K562 (cell line): ENCODE results near the gene ATP9B. TPM values are rescaled to one million over a fixed set of nuclear protein-coding genes. Genes with fewer than 3 reads are reported as not detected.

Experiments
- ATAC-seq: fragments of 200-7000 bp; cut with Tn5 transposase; 3 replicates; pipeline ENCODE4 v1.9.1; 2020; ENCODE audit warnings: moderate library complexity
- BruUV-seq: library from RNA; stranded (reverse); fragments of 400-500 nt; replicated peaks from 2 replicates; lab custom pipeline; 2021; lab: Mats Ljungman, UMichigan
- CTCF ChIA-PET: fragments of 300-600 bp; formaldehyde crosslinking; extraction: SDS; loops from one replicate; lab custom pipeline; 2021; ENCODE audit warnings: low intra/inter-chr PET ratio; lab: Yijun Ruan, JAX
- POLR2A ChIA-PET: fragments of 300-600, 350-650 bp; sonication (Branson Sonifier 250); formaldehyde crosslinking; extraction: SDS; loops from one replicate; lab custom pipeline; 2021; ENCODE audit warnings: antibody characterized with exemption, inconsistent platforms; lab: Yijun Ruan, JAX
- DNase-seq, 4 experiments: peaks; one replicate each; pipeline versions ENCODE4 v3.0.0 to v3.0.0-alpha.2; 2011 to 2018; ENCODE audit warnings: low spot score in 3 of 4, mixed read lengths in 3 of 4; ENCODE audit errors: extremely low read depth in 1 of 4
- FAIRE-seq: peaks from 2 replicates; lab custom pipeline; 2011; peaks lifted over from hg19 to GRCh38; lab: Jason Lieb, UNC
- H2AFZ ChIP-seq: 2 replicates; pipeline ENCODE4 v1.6.0; 2011; ENCODE audit warnings: low read depth, low read length, control low read depth, inconsistent platforms
- H3K27ac ChIP-seq: fragments of 200-600 bp; 3 replicates; pipeline ENCODE4 v1.8.0; 2011; ENCODE audit warnings: low read depth, mild to moderate bottlenecking, control low read depth, inconsistent platforms, low read length, moderate library complexity, mixed read lengths; ENCODE audit errors: extremely low read depth
- H3K27me3 ChIP-seq, 2 experiments: fragments of 300-600 bp in 1 of 2; 2 replicates in 1 of 2; 3 replicates in 1 of 2; pipeline versions ENCODE4 v1.6.0 to v1.8.0; 2011; ENCODE audit warnings: inconsistent platforms in 2 of 2, low read length in 2 of 2, mild to moderate bottlenecking in 1 of 2, mixed read lengths in 1 of 2, moderate library complexity in 1 of 2; ENCODE audit not compliant: control insufficient read depth in 2 of 2, insufficient read depth in 2 of 2
- H3K36me3 ChIP-seq: fragments of 300-600 bp; 3 replicates; pipeline ENCODE4 v1.8.0; 2011; ENCODE audit warnings: mild to moderate bottlenecking, low read length, inconsistent platforms; ENCODE audit not compliant: control insufficient read depth, insufficient read depth
- H3K4me1 ChIP-seq, 2 experiments: fragments of 200-600 bp in 1 of 2; replicated peaks in 1 of 2; 2 replicates in 1 of 2; 3 replicates in 1 of 2; pipeline versions ENCODE4 v1.5.1 to v1.8.0; 2011; ENCODE audit warnings: inconsistent platforms in 2 of 2, low read length in 2 of 2, mild to moderate bottlenecking in 1 of 2, mixed read lengths in 1 of 2, moderate library complexity in 1 of 2; ENCODE audit not compliant: control insufficient read depth in 2 of 2, insufficient read depth in 2 of 2
- H3K4me2 ChIP-seq: 2 replicates; pipeline ENCODE4 v1.6.1; 2011; ENCODE audit warnings: low read length, control low read depth, inconsistent platforms, mixed read lengths; ENCODE audit not compliant: insufficient read depth
- H3K4me3 ChIP-seq: fragments of 200-600 bp; sonication (generic), shearing (Covaris generic); 2 replicates; pipeline ENCODE4 v1.5.1; 2016; ENCODE audit warnings: control low read depth, inconsistent platforms
- H3K79me2 ChIP-seq: fragments of 200-600 bp; 3 replicates; pipeline ENCODE4 v1.8.0; 2011; ENCODE audit warnings: low read length, inconsistent platforms; ENCODE audit not compliant: control insufficient read depth, insufficient read depth
- H3K9ac ChIP-seq, 2 experiments: 2 replicates each; pipeline versions ENCODE4 v1.6.0 to v1.6.1; 2011; ENCODE audit warnings: low read depth in 2 of 2, low read length in 2 of 2, control low read depth in 1 of 2, inconsistent platforms in 1 of 2, mild to moderate bottlenecking in 1 of 2, mixed read lengths in 1 of 2; ENCODE audit not compliant: insufficient read depth in 1 of 2
- H3K9me1 ChIP-seq: one replicate; pipeline ENCODE4 v1.6.0; 2011; ENCODE audit warnings: inconsistent platforms, mild to moderate bottlenecking, low read length, moderate library complexity; ENCODE audit not compliant: control insufficient read depth, insufficient read depth
- H3K9me3 ChIP-seq: replicated peaks from 2 replicates; pipeline ENCODE4 v1.5.1; 2011; ENCODE audit warnings: low read depth, low read length, inconsistent platforms; ENCODE audit not compliant: control insufficient read depth, insufficient read depth
- H4K20me1 ChIP-seq: replicated peaks from 2 replicates; pipeline ENCODE4 v1.6.1; 2011; ENCODE audit warnings: low read length, inconsistent platforms, mixed read lengths; ENCODE audit not compliant: control insufficient read depth, insufficient read depth
- CHD1 ChIP-seq: fragments of 200-600 bp; sonication (generic); IDR thresholded peaks from one replicate; pipeline ENCODE4 v1.6.1; 2012; ENCODE audit warnings: mild to moderate bottlenecking, moderate library complexity, low read length, inconsistent platforms
- FOXM1 ChIP-seq, 2 experiments: fragments of 450-650 bp in 1 of 2; sonication (generic) in 1 of 2; formaldehyde crosslinking in 1 of 2; IDR thresholded peaks; 2 replicates each; pipeline versions ENCODE4 v1.6.1 to v1.9.0; 2017 to 2022; ENCODE audit warnings: low read depth in 2 of 2, mild to moderate bottlenecking in 2 of 2, missing genetic modification reagents in 1 of 2, moderate library complexity in 1 of 2
- GMEB1 ChIP-seq: fragments of 250-450 bp; sonication (Bioruptor Pico); IDR thresholded peaks from 2 replicates; pipeline ENCODE4 v1.4.0; 2020; ENCODE audit warnings: mild to moderate bottlenecking
- HDAC3 ChIP-seq: fragments of 450-650 bp; IDR thresholded peaks from 2 replicates; pipeline ENCODE4 v1.6.1; 2018; ENCODE audit warnings: borderline replicate concordance, mild to moderate bottlenecking, moderate library complexity; ENCODE audit not compliant: partially characterized antibody
- HDAC6 ChIP-seq: IDR thresholded peaks from 2 replicates; pipeline ENCODE4 v1.6.1; 2012; ENCODE audit warnings: low read depth, mild to moderate bottlenecking, control low read depth, inconsistent platforms, low read length, moderate library complexity
- PTTG1 ChIP-seq: fragments of 450-650 bp; IDR thresholded peaks from 2 replicates; pipeline ENCODE4 v1.6.1; 2016; ENCODE audit warnings: low read depth, mild to moderate bottlenecking, missing genetic modification characterization, missing compliant biosample characterization
- SMARCA5 ChIP-seq: fragments of 450-650 bp; IDR thresholded peaks from 2 replicates; pipeline ENCODE4 v1.6.1; 2016
- STAG1 ChIP-seq: sonication (generic); formaldehyde crosslinking; IDR thresholded peaks from 2 replicates; pipeline ENCODE4 v1.5.0; 2020; ENCODE audit warnings: missing genetic modification reagents, borderline replicate concordance
- THRAP3 ChIP-seq: fragments of 450-650 bp; IDR thresholded peaks from 2 replicates; pipeline ENCODE4 v1.6.1; 2016; ENCODE audit warnings: mild to moderate bottlenecking, inconsistent platforms, borderline replicate concordance
- U2AF2 ChIP-seq: fragments of 200-400 bp; formaldehyde crosslinking; optimal IDR thresholded peaks from 2 replicates; pipeline ENCODE3; 2017; ENCODE audit warnings: low read depth, mild to moderate bottlenecking, low read length
- ZBTB12 ChIP-seq: fragments of 250-450 bp; sonication (Bioruptor Pico); IDR thresholded peaks from 2 replicates; pipeline ENCODE4 v1.4.0; 2020
- ZNF324 ChIP-seq: fragments of 250-450 bp; sonication (Bioruptor Pico); IDR thresholded peaks from 2 replicates; pipeline ENCODE4 v1.4.0; 2020; ENCODE audit warnings: mild to moderate bottlenecking
- ZNF584 ChIP-seq: fragments of 200-800 bp; sonication (Bioruptor generic); IDR thresholded peaks from 2 replicates; pipeline ENCODE4 v1.6.1; 2016; ENCODE audit warnings: low read depth, mild to moderate bottlenecking, missing genetic modification characterization, missing compliant biosample characterization
- ZNF609 ChIP-seq: sonication (generic); formaldehyde crosslinking; IDR thresholded peaks from 2 replicates; pipeline ENCODE4 v1.8.1; 2023; ENCODE audit warnings: missing genetic modification reagents, mild to moderate bottlenecking, borderline replicate concordance
- ZNF707 ChIP-seq: fragments of 250-450 bp; sonication (Bioruptor Pico); conservative IDR thresholded peaks from 2 replicates; pipeline ENCODE4 v1.8.0; 2022; ENCODE audit warnings: inconsistent platforms, mild to moderate bottlenecking, moderate library complexity
- ZNF830 ChIP-seq: fragments of 250-450 bp; sonication (Bioruptor Pico); IDR thresholded peaks from 2 replicates; pipeline ENCODE4 v1.5.0; 2021; ENCODE audit warnings: mild to moderate bottlenecking
- WGBS: fragments of 100-300 bp; shearing (Covaris generic); methylation state at CpG from one replicate; pipeline ENCODE4 v1.1.6; 2016; ENCODE audit warnings: low coverage, mixed read lengths; ENCODE audit not compliant: insufficient coverage; ENCODE audit errors: missing lambda C conversion rate; 5-methylcytosine and 5-hydroxymethylcytosine counted together
- in situ Hi-C: fragments of 300-500 bp; cut with MboI; formaldehyde crosslinking; loops from 4 replicates; pipeline ENCODE4 v1.15.0; 2018; ENCODE audit warnings: inconsistent platforms, mixed read lengths
- intact Hi-C: fragments of 100-400 bp; cut with micrococcal nuclease; formaldehyde crosslinking; loops from 2 replicates; pipeline ENCODE4 v1.14.2; 2022
- polyA plus RNA-seq, 8 experiments: library from polyadenylated mRNA; depleted of rRNA in 4 of 8; stranded (reverse) in 5 of 8; unstranded in 3 of 8; fragments of >200 nt; fragmentation: Nextera tagmentation in 2 of 8; fragmentation: Illumina TruSeq in 1 of 8; extraction: Ambion mirVana in 2 of 8; extraction: Trizol in 1 of 8; gene quantifications; 2 replicates each; pipeline versions ENCODE4 v1.2.1 to v1.2.3, GENCODE V29; 2011 to 2014; ENCODE audit warnings: inconsistent platforms in 1 of 8, missing spikeins in 1 of 8
- total RNA-seq, 7 experiments: library from RNA; depleted of rRNA in 6 of 7; stranded (reverse); fragments of >200 nt in 6 of 7; fragmentation: Illumina TruSeq in 2 of 7; extraction: Trizol in 2 of 7; gene quantifications; 2 replicates each; pipeline versions ENCODE4 v1.2.1 to v1.2.3, GENCODE V29; 2011 to 2021; ENCODE audit warnings: low replicate concordance in 1 of 7

Gene ATP9B
- total and polyA plus RNA-seq, 9 of the 15 experiments (the other 6 are each of a cell fraction or from before 2014, with no cell fraction given), result 0.66 to 13.2 (median 7.9) TPM

GRCh38 chr18:79344208-79344581 lies 275.0 kb downstream of the ATP9B start:
- DNase-seq, result no peak
- Histone ChIP-seq H3K9ac (no peak overlapping the region; a peak in 1 of 4 replicates), H3K9me1 (no peaks in the 10 kb centered on the region), H3K79me2 (no peaks in the 10 kb centered on the region), H3K4me3 (no peak overlapping the region), H3K9me3 (no peaks in the 10 kb centered on the region), H3K36me3 (peaks cover 15% of the 10 kb centered on the region; the same call in 2 of the 3 replicates), H4K20me1 (no peaks in the 10 kb centered on the region), H3K4me1 (peaks cover 0 to 3% of the 10 kb centered on the region in 2 experiments; a peak in 1 of 5 replicates), H3K27me3 (no peaks in the 10 kb centered on the region), H3K4me2 (no peak overlapping the region), H3K27ac (no peak overlapping the region; the same call in 1 of the 3 replicates), H2AFZ (no peak overlapping the region)
- FAIRE-seq, result no peak
- BruUV-seq, result no TSS peak
- ChIA-PET CTCF (no interaction called here), POLR2A (no interaction called here)
- WGBS, result 60% methylated on average over 2 of the region's 2 CpGs
- intact Hi-C loops (no loop called here), in situ Hi-C loops (no loop called here)
- no peak for ATAC-seq
- TF ChIP-seq HDAC3 (no peak), STAG1 (CRISPR knock-in tag) (no peak), HDAC6 (no peak), U2AF2 (no peak), GMEB1 (CRISPR knock-in tag) (no peak), ZNF584 (CRISPR knock-in tag) (no peak), ZBTB12 (CRISPR knock-in tag) (no peak), CHD1 (no peak), ZNF324 (CRISPR knock-in tag) (no peak), ZNF830 (no peak), THRAP3 (no peak), FOXM1 (IDR thresholded peaks at IDR 0.05; ENCODE audit: low read depth) (no peak), FOXM1 (CRISPR knock-in tag; IDR thresholded peaks at IDR 0.05; ENCODE audit: low read depth) (no peak), PTTG1 (tag) (no peak), SMARCA5 (no peak), ZNF707 (CRISPR knock-in tag) (no peak), ZNF609 (CRISPR knock-in tag) (no peak)
